NB4 (cell line): ENCODE measurements around the gene PTCD1.

Experiments used
- DNase-seq: peaks from one replicate; pipeline ENCODE4 v3.0.0; 2010; ENCODE audit warnings: low read depth
- H3K4me3 ChIP-seq: one replicate; pipeline ENCODE4 v1.5.1; 2011; ENCODE audit warnings: mild to moderate bottlenecking, low read depth, low read length, moderate library complexity
- MYC ChIP-seq: IDR thresholded peaks from 2 replicates; pipeline ENCODE4 v1.6.1; 2011; ENCODE audit warnings: low read depth, low read length
- POLR2A ChIP-seq: IDR thresholded peaks from 2 replicates; pipeline ENCODE4 v1.6.1; 2011; ENCODE audit warnings: mild to moderate bottlenecking; ENCODE audit not compliant: insufficient read length; ENCODE audit errors: extremely low read depth
- TF ChIP-seq, protein P1 (sequence below): IDR thresholded peaks from one replicate; pipeline ENCODE4 v1.5.1; 2012; ENCODE audit warnings: low read depth, low read length
- TF ChIP-seq, protein P2 (sequence below): IDR thresholded peaks from 2 replicates; pipeline ENCODE4 v1.6.1; 2011; ENCODE audit warnings: low read depth, low read length

PTCD1 gene

DNA sequence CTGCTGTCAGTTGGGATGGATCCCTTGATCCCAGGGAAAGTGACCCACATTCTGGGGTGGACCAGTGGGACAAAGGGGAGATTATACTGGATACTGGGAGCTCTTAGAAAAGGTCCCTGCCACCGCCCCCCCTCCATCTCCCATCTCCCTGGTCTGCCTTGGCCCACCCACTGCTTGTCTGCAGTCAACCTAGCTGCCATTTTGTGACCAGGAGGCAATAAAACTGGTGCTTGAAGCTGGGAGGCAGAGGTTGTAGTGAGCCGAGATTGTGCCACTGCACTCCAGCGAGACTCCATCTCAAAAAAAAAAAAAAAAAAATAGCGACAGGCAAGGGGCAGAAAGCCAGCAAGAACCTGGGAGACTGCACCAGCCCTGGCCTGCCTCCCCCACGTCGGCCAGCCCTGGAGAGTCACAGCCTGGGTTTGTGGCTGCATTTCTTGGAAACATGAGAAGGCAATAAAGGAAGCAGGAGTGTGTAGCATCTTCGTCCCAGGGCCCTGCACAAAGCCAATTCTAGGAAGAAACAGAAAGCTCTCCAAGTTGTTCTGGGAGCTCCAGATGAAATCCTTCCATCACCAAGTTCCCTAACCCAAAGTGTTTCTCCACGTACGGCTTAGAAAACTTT lies 68.7 kb downstream of the PTCD1 start:
- TF ChIP-seq, protein P1, sequence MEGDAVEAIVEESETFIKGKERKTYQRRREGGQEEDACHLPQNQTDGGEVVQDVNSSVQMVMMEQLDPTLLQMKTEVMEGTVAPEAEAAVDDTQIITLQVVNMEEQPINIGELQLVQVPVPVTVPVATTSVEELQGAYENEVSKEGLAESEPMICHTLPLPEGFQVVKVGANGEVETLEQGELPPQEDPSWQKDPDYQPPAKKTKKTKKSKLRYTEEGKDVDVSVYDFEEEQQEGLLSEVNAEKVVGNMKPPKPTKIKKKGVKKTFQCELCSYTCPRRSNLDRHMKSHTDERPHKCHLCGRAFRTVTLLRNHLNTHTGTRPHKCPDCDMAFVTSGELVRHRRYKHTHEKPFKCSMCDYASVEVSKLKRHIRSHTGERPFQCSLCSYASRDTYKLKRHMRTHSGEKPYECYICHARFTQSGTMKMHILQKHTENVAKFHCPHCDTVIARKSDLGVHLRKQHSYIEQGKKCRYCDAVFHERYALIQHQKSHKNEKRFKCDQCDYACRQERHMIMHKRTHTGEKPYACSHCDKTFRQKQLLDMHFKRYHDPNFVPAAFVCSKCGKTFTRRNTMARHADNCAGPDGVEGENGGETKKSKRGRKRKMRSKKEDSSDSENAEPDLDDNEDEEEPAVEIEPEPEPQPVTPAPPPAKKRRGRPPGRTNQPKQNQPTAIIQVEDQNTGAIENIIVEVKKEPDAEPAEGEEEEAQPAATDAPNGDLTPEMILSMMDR = no peak
- TF ChIP-seq, protein P2, sequence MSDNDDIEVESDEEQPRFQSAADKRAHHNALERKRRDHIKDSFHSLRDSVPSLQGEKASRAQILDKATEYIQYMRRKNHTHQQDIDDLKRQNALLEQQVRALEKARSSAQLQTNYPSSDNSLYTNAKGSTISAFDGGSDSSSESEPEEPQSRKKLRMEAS = no peak
- TF ChIP-seq MYC = no peak
- no peak for TF ChIP-seq POLR2A
- no peak overlapping the region for H3K4me3 ChIP-seq
- DNase-seq = no peak

DNA sequence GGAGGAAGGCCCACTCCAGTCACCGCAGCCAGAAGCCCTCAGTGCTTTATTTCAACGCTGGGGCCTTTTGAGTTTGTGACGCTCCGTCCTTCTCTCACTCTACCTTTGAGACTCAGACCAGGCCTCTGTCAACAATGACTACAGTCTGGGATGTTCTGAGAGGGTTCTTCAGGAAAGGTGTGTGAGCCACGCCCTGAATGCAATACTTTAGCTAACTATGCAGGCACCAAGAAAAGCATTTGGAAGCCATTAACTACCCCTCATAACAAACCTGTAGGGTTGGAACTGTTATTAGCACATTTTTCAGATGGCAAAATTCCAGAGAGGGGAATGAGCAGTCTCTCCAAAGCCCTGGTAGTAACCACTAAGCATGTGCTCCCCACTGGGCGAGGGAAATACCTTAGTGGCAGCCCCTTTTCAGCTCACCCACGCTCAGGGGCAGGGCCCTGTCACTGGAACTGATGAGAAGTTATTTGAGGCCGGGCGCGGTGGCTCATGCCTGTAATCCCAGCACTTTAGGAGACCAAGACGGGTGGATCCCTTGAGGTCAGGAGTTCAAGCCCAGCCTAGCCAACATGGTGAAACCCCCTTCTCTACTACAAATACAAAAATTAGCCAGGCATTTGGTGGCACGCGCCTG lies 69.7 kb downstream of the PTCD1 start:
- TF ChIP-seq, protein P2 = no peak
- TF ChIP-seq, protein P1 = no peak
- TF ChIP-seq MYC = no peak
- no peak for TF ChIP-seq POLR2A
- no peak for DNase-seq
- H3K4me3 ChIP-seq = no peak overlapping the region
